Kidney tubule cell (primary cell): ENCODE results near the gene UGT1A7.
"Not testable (repeated sequence)": the region's sequence is repeated elsewhere in the genome, so short reads cannot be mapped to it uniquely, and the experiment has no call there.

Experiments used
- DNase-seq: peaks from one replicate; pipeline ENCODE4 v3.0.0-alpha.2; 2018; ENCODE audit warnings: low spot score

Gene UGT1A7

DNA sequence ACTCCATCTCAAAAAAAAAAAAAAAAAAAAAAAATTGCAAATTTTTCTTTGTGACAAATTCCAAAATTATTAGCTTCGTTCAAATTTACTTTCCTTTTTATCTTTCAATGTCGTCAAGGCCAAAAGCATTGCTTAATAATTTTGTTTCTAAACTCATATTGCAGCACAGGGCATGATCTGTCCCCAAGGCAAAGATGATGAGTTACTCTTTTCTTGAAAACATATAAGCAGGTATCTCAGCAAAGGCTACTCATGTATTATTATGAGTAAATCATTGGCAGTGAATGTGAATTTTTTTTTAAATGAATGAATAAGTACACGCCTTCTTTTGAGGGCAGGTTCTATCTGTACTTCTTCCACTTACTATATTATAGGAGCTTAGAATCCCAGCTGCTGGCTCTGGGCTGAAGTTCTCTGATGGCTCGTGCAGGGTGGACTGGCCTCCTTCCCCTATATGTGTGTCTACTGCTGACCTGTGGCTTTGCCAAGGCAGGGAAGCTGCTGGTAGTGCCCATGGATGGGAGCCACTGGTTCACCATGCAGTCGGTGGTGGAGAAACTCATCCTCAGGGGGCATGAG is at the start of gene UGT1A7:
Gene UGT1A7, plus strand, starts transcription at position 381 of the 579 bp plus-strand sequence. Its CDS starts 37 bp downstream, at position 418.
- no peak for DNase-seq

DNA sequence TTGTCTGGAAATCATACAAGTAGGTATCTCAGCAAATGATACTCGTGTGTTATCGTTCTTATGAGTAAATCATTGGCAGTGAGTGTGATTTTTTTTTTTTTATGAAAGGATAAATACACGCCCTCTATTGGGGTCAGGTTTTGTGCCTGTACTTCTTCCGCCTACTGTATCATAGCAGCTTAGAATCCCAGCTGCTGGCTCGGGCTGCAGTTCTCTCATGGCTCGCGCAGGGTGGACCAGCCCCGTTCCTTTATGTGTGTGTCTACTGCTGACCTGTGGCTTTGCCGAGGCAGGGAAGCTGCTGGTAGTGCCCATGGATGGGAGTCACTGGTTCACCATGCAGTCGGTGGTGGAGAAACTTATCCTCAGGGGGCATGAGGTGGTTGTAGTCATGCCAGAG is 45.4 kb upstream of the UGT1A7 start, which contains the start of gene UGT1A10:
Gene UGT1A10, plus strand, starts transcription at position 143 of the 400 bp plus-strand sequence. Its CDS starts 75 bp downstream, at position 218.
- not testable (repeated sequence) for DNase-seq

DNA sequence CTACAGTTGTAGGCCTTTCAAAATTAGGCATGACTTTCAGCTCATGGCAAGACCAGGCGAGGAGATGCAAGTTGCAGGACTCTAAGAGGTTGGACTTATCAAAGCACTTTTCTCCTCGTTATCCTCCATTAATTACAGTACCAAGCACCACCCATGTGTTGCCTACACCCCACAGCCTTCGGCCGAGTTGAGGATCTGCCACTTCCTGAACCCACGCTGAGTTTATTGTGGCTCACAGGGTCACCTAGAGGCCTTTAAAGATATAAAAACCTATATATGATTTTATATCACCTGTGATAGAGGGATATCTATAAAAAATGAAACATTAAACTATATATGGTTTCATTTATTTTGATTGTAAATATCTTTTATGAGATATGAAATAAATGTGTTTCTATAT is 42.9 kb upstream of the UGT1A7 start:
- DNase-seq, result no peak

DNA sequence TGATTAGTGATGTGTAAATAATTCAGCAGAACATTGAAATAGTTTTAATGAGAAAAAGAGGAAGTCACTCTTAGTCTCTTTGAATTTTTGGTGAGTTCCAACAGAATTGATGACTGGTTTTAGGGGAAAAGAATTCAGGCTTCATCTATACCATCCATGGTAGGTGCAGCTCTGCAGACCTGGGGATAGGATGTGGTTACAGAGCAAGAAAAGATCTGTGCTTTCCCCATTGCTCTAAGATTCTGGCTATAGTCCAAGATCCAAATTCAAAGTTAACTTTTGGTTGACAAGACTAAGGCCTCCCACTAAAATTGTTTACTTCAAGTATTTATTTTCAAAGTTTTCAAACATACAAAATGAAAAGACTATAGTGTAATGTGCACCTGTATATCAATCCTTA is 41.8 kb upstream of the UGT1A7 start:
- no peak for DNase-seq

DNA sequence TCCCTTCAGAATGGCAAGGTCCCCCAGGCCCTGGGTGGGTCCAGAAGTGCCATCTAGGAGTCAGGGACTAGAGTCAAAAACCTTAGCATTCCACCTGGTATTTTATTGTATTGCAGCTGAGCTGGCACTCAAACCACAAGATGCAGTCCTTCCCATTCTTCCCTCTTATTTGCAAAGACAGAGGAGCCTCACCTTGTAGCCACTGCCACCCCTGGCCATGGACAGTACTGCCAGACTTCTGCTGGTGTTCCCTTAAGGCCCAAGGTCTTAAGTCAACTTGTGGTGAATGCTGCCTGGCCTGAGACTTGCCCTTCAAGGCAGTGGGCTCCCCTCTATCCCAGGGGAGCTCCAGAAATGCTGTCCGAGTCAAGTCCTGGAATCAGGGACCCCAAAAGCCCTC is 38.6 kb upstream of the UGT1A7 start:
- DNase-seq, result peak; percentile 51

DNA sequence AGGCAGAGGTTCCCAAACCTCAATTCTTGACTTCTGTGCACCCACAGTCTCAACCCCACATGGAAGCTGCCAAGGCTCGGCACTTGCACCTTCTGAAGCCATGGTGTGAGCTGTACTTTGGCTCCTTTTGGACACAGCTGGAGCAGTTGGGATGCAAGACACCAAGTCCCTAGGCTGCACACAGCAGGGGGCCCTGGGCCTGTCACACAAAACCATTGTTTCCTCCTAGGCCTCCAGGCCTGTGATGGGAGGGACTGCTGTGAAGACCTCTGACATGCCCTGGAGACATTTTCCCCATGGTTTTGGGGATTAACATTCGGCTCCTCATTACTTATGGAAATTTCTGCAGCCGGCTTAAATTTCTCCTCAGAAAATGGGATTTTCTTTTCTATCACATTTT is 35.7 kb upstream of the UGT1A7 start:
- DNase-seq, result not testable (repeated sequence)

DNA sequence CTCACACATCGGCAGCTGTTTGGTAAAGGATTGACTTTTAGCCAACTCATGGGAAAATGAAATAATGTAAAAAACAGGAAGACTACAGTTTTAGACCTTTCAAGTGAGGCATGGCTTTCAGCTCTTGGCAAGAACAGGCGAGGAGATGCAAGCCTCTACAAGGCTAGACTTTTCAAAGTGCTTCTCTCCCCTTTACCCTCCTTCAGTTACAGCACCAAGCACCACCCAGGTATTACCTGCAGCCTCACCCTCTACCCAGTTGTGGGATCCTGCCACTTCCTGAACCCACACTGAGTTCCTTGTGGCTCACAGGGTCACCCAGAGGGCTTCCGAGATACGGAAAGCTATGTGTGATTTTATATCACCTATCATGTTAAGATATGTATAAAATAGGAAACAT is 30.7 kb upstream of the UGT1A7 start:
- no peak for DNase-seq

DNA sequence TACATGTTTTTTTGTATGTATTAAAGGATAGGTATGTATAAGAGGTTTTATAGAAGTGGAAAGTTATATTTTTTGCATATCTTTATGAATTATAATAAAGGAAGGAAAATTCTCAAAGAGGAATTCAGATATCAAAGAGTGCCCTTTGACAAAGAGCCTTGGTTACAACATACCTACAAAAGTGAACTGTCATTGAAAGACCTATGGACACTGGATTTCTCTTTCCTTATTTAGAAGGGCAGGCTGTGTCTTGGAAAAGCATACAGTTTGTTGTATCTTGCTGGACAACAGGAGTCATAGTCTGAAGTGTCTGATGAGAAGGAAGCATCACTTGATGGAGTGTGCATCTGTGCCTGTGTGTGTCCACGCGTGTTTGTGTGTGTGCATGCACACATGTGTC is 30.3 kb upstream of the UGT1A7 start:
- DNase-seq, result no peak

DNA sequence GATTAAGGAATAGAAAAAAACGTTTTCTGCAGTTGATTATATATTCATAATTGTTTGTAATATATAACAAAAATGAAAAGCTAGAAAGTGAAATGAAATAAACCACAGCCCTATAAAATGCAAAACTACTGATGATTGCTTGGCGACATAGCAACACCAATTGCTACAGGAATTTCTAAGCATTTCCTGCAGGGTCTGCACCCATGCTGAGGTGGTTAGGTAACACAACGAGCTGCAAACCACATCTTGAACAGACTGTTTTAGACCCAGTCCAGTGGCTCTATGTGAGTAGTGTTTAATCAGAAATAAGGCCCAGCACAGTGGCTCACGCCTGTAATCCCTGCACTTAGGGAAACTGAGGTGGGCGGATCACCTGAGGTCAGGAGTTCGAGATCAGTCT is 27.2 kb upstream of the UGT1A7 start:
- no peak for DNase-seq

DNA sequence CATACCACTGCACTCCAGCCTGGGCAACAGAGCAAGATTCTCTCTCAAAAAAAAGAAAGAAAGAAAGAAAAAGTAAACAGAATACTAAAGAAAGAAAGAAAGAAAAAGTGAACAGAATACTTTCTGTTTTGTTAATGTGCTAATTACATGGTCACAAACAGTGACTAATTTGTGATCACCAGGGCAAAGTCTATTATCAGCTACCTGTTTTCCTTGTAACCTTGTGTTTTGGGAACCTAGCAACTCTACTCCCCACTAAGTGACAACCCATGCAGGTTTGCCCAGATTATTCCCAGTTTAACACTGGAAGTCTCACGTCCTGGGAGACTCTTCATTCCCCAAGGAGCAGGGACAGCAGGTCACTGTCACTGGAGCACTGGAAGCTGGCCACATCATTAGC is 26.7 kb upstream of the UGT1A7 start:
- no peak for DNase-seq

DNA sequence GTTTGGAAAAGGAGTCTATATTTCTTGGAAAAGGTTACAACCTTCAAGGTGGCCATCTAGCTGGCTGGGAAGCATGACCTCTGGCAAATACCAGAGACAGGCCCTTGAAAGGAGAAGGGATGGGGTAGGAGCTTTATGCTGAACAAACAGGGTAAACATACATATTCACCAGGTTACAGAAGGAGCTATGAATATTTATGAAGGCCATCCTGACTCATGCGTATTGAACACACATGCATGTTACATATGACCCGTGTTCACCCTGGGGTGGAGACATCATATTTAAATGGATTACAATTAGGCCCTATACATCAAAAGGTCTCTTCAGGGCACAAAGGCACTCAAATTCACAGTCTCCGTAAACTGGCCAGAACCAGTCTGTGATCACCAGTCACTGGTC is 25.8 kb upstream of the UGT1A7 start:
- DNase-seq, result not testable (repeated sequence)

DNA sequence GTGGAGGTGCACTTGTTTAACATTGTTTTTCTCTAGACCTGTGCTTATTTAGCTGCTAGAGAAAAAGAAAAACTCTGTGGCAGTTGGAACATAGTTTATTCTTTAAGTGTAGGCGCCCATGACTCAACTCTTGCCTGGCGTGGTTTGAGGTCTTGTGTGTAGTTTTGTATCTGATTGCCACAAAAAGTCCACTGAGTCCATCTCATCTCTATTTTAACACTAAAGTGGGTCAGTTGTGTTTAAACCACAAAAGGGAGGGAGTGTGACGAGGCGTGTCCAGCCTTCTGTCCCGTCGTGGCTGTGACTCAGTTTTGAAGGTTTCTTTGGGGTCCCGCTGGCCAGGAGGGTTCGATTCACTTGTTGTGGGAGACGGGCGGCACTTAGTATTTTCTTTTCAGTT is 25.3 kb upstream of the UGT1A7 start:
- DNase-seq, result no peak

DNA sequence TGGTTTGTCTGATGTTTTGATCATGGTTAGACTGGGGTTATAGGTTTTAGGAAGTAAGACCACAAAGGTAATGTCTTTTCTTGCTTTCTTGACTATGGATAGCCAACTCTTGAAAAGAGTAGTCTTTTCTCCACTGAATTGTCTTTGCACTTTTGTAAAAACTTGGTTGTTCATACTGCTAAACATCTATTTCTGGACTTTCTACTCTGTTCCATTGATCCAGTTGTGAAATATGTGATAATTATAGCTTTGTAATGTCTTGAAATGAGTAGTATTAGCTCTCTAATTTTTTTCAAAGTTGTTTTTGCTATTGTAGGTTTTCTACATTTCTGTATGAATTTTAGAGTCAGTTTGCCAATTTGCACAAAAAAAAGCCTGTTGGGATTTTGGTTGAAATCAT is 23.1 kb upstream of the UGT1A7 start:
- no peak for DNase-seq

DNA sequence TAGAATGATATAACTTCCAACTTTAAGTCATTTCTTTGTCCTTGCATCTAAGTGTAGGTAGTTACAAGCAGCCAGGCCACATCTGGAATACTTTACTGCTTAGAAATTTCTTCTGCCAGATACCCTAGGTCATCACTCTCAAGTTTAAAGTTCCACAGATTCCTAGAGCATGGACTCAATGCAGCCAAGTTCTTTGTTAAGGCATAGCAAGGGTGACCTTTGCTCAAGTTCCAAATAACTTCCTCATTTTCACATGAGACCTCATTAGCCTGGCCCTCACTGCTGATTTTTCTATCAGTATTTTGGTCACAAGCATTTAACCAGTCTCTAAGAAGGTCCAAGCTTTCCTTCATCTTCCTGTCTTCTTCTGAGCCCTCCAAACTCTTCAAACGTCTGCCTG is 17.8 kb upstream of the UGT1A7 start:
- DNase-seq, result peak; percentile 24

DNA sequence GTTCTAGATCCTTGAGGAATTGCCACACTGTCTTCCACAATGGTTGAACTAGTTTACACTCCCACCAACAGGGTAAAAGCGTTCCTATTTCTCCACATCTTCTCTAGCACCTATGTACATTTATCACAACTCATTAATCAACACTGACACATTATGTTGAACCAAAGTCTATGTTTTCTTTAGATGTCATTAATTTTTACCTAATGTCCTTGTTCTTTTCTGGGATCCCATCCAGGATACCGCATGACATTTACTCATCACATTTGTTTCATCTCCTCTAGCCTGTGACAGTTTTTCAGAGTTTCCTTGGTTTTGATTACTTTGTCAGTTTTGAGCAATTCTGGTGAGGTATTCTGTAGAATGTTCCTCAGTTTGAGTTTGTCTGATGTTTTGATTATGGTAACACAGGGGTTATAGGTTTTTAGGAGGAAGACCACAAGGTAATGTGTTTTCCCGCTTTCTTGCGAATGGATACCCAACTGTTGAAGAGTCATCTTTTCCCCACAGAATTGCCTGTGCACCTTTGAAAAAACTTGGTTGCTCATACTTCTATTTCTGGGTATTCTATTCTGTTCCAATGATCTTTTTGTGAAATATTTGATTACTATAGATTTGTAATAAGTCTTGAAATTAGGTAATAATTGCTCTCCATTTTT is 13.0 kb upstream of the UGT1A7 start:
- peak; percentile 80 for DNase-seq

DNA sequence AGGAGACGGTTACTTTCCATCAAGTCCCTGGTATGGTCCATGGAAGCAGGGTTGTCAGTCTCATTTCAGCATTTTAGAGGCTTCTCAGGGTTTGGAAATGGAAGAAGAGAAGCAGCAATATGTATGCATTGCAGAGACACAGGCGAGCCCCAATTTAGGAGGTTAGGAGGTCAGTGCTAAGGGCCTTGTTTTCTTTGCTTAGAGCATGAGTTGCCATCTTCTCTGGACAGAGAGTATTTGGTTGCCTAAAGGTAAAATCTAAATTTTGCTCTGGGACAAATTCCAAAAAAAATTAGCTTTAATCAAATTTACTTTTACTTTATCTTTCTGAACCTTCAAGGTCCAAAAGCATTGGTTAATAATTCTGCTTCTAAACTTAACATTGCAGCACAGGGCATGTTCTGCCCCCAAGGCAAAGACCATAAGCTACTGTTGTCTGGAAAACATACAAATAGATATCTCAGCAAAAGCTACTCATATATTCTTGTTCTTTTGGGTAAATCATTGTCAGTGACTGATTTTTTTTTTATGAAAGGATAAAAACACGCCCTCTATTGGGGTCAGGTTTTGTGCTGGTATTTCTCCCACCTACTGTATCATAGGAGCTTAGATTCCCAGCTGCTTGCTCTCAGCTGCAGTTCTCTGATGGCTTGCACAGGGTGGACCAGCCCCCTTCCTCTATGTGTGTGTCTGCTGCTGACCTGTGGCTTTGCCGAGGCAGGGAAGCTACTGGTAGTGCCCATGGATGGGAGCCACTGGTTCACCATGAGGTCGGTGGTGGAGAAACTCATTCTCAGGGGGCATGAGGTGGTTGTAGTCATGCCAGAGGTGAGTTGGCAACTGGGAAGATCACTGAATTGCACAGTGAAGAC is 10.2 kb upstream of the UGT1A7 start, which contains the start of gene UGT1A9:
Gene UGT1A9, plus strand, starts transcription at position 609 of the 872 bp plus-strand sequence. Its CDS starts 37 bp downstream, at position 646.
- DNase-seq, result peak; percentile 72

DNA sequence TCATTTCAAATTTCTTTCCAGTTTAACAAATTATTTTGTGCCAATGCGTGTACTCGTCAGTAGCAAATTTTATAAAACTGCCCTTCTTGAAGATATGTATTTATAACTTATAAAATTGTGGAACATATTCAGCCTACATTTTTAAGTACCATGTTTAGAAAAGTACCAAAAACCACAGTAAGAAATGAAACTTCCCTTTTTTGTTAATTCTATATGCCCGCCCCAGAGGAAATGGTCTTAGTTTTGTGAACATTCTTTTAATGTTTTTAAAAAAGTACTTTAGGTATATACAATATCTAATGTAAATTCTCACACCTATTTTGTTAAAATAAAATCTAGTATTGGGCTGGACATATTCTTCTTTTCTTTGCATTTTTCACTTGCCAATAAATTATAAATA is 8.8 kb upstream of the UGT1A7 start:
- no peak for DNase-seq

DNA sequence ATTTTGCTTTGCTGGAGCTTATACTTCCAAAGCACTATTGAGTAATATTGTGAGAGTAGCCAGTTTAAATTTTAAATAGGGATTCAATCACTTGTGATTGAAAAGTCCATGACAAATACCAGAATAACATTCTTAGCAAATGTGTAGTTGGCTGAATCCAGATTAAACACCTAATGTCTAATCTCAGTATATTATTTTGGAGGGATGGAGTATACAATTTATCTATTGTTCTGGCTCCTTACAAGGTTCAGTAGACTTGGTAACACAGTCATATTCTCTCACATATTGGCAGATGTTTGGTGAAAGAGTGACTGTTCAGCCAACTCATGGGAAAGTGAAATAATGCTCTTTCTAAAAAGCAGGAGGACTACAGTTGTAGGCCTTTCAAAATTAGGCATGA is 7.8 kb upstream of the UGT1A7 start:
- peak; percentile 80 for DNase-seq

DNA sequence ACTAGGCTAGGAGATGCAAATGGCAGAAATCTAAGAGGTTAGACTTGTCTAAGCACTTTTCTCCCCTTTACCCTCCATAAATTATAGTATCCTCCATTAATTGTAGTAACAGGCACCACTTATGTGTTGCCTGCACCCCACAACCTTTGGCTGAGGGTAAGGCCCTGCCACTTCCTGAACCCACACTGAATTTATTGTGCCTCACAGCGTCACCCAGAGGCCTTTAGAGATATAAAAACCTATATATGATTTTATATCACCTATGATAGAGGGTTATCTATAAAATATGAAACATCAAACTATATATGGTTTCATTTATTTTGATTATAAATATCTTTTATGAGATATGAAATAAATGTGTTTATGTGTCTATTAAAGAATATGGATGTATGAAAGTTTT is 7.4 kb upstream of the UGT1A7 start:
- peak; percentile 26 for DNase-seq

DNA sequence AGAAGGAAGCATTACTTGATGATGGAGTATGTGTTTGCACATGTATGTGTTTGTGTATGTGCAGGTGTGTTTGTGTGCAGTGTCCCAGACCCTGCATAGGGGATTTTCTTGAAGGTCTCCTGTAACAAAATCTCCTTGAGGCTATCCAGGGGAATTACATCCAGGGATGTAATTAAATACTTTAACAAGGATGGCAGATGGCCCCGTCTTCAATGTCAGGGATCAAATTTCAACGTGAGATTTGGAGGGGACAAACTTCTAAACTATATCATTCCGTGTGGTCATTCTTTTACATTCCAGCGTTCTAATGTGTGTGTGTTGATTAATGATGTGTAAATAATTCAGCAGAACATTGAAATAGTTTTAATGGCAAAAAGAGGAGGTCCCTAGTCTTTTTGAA is 6.7 kb upstream of the UGT1A7 start:
- peak; percentile 59 for DNase-seq

DNA sequence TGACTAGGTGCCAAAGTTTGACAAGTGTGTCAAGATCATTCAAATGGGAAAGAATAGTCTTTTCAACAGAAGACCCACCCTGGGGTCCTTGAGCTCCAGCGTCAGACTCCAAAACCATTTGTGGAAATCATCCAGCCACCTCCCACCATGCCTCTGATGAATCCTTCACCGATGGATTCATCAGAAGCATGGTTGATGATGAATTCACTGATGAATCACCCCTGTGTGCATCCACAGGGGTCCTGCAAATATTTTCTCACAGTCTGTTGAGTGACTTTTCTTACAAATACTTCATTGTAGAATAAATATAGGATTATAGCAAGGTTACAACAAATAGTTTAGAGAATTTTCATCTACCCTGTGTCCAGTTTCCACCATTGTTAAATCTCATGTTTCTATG is 5.7 kb upstream of the UGT1A7 start:
- DNase-seq, result peak; percentile 82

DNA sequence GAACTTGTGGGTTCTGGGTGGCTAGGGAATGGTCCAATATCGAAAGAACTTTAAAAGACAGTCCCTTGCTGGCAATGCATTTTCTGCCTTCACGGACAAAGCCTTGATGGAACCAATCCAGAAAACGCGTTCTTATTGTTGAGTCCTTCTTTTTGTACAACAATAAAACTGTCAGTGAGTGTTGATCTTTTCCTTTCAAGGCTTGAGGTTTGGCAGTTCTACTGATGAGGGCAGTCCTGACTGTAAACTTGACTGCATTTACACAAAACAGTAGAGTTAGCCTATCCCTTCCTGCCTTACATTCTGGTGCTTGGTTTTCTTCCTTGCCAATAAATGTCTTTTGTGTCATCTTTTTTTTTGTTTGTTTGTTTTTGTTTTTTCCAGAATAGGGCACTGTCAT is 2.5 kb upstream of the UGT1A7 start:
- no peak for DNase-seq
